Mucosa of gallbladder (tissue), 1 donor: ENCODE data around the gene TSTD1. TPM values are rescaled to one million over a fixed set of nuclear protein-coding genes. Genes with fewer than 3 reads are reported as not detected.
A peak's percentile ranks its signal among the peaks of the same experiment; 100 is the strongest.

ENCODE experiments used
- DNase-seq: peaks from one replicate; pipeline ENCODE4 v3.0.0-alpha.2; 2020; ENCODE audit warnings: low spot score
- total RNA-seq: library from RNA; stranded (reverse); gene quantifications from one replicate; pipeline ENCODE4 v1.2.1, GENCODE V29; 2021
- donor health status: DM: no; HTN: no; CAD: no.

The TSTD1 gene, protein sequence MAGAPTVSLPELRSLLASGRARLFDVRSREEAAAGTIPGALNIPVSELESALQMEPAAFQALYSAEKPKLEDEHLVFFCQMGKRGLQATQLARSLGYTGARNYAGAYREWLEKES
- 70.9 TPM for total RNA-seq

DNA sequence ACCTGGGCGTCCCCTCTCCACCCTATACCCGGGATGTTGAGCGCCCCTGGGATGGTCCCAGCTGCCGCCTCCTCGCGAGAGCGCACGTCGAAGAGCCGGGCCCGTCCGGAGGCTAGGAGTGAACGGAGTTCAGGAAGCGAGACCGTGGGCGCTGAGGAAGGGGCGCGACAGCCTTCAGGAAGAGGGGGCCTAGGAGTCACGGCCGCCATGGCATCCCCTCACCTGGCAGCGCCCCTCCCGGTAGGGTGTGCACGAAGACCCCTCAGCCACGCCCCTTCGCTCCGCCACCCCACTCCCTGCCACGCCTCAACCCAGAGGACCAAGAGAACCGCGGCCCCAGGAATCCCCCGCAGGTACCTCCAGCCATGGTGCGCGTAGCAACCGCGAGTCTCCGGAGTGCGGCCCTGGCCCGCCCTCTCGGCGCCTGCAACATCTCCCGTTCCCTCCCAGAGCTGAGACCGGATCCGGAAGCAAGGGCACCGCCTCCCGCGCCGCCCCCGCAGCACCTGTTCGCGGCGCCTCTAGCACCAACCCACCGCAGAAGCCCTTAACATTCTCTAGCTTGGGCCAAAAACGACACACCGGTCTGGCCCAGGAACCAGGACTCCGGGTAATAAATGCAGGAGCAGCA, at the start of gene TSTD1:
Gene TSTD1, minus strand, starts transcription at position 442 of the 631 bp plus-strand sequence. Its CDS starts 75 bp downstream, at position 367.
- peak; percentile 70 for DNase-seq

DNA sequence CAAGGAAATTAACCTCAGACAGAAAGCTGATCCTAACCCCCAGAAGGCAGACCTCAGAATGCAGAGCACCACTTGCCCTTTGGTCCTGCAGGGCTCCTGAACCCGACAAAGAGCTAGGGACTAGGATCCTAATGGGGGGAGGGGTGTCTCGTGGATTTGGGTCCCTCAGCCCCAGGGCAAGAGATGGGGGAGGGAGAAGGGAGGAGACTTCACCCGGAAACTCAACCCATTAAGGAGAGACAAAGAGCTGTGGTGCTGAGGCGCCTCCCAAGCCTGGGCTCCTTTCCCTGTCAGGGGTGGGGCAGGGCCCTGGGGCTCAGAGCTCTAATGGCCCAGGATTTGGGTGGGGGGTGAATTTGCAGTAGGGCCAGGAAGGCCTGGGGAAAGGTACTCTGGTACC, 47.7 kb upstream of the TSTD1 start:
- no peak for DNase-seq

- DNase-seq: no peak
These were observed 46.4 kb upstream of the TSTD1 start for GRCh38 chr1:161085165-161085564.

DNA sequence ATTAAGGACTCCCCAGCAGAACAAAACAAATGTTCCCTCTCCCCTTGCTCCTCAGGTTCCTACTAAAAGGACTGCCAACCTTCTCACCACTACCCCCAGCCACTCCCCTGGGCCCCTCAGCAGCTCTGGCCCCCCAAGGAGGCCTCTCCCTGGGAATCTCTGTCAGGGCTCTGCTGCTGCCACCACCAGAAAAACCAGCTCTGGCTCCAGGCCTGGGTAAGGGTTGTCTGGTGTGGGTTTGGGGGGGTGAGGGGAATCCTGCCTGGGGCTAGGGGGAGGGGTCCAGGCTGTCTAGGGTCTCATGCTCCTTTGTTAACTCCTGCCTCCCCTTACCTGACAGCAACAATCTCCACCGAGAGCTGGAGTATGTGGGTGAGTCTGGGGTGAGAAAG, 45.8 kb upstream of the TSTD1 start:
- DNase-seq: no peak

DNA sequence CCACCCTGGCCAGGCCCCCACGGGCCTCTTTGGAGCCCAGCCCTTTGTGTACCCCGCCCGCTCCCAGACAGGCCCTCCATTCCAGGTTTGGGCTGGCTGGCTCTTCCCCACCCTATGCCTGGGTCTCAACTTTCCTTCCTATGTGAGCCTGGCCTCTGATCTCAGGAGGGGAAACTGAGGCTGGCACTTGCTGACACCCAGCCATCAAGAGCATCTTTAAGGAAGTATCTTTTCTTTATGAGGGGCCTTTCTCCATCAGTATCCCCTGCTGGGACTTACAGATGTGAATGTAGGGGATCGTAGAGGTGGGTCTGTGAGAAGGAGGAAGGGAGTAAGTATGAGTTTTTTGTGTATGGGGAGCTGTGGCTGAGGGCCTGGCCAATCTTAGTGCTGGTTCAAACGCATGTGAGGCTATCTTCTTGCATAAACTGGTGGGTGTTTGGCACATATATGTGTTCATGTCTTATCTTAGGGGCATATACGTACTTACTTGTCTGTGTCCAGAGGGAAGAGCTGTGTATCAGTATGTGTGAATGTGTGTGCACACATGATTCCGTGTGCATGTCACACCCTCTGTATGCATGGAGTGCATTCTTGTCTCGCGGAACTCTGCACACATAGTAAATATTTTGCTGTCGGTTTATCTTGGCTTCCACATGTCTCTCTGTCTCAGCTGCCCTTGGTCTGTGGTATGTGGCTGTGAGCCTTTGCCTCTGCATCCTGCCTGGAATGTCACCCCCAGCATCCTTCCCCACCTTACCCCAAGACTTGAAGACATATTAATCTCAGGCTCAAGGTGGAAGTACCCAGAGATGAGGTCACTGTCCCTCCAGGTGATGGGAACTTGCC, 45.2 kb upstream of the TSTD1 start:
- no peak for DNase-seq

- peak; percentile 90 for DNase-seq
These were observed 44.4 kb upstream of the TSTD1 start for GRCh38 chr1:161082996-161083747.

DNA sequence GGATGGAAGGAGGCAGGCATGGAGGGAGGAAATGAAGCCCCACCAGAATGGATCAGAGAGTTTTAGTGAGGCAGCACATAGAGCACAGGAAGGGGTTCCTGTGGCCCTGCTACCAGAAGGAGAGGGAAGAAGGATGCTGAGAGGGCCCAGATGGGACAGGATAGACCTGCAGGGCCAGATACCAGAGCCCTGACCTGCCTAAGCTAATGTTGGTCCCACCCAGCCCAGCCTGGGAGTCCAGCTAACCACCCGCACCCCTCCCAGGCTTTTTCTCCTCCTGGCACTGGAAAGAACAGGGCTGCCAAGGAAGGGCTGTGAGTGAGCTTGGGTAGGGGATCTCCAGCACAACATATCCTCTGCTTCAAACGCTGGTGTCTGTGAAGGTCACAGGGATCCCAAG, 43.7 kb upstream of the TSTD1 start:
- DNase-seq: no peak

DNA sequence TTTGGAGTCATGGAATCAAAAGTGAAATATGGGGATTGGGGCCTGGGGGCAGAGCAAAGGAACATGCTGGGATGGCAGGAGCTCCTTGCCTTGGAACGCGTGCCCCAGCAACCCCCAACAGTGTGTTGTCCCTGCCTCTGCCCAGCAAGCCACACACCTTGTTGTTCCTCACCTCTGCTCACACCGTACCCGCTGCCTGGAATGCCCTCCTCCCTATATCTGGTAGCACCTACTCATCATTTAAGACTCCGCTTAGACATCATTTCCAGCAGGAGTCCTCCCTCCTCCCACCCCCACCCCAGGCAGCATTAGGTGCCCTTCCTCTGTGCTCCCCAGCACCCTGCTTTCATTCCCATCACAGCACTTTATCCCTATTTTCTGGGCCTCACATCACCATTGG, 42.8 kb upstream of the TSTD1 start:
- DNase-seq: no peak

DNA sequence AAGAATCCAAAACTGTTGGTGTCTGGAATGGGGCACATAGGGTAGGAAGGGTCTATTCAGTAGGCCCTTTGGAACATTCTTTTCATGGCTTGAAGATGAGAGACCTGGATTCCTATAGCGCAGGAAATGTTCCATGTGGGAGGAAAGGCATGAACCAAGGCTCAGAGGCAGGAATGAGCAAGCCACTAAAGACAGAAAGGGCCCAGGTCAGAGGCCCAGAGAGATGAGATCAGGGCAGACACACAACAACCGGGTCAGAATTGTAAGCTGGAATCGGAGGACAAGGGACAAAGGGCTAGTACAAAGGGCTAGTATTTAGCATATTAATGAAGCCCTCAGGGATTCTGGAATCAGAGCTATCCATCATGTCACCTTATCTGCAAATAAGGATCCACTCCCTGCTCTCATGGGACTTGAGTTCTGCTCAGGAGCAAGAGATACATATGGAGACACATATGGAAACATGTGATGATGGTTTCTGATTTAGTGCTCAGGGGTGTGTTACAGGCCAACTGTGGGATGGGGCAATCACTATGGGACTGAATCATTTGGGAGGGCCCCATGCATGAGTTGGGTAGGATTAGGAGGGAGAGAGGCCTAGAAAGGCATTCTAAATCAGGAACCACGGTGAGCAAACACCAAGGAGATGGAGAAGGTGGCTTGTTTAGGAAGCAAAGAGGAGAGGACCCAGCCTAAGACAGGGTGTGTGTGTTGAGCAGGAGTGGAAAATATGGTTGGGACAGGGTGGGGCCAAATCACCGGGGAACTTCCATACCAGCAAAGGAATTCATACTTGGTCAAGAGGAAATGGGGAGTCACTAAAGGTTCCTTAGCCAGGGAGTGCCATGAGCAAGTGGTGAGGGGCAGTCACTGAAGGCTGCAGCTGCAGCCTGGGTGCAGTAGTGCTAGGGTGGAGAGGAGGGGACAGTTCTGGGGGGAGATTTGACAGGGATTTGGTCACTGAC, 42.0 kb upstream of the TSTD1 start:
- no peak for DNase-seq

- DNase-seq: no peak
These were observed 40.8 kb upstream of the TSTD1 start for GRCh38 chr1:161079436-161080110.

DNA sequence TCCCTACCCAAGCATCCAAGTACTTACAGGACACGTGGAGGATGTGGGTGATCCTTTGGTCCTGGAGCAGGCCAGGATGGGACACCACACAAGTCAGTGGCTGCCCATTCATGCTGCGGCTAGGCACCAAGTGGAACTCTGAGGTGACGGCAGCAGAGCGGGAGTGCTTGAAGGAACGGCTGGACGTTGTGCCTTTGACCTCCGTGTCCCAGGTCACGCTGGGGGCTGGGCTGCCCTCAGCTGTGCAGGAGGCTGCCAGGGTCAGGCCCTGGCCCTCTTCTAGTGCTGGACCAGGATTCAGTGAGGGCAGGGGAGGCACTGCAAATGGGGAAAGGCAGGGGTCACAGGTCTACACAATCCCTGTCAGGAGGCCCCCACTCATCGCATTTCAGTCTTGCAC, 38.7 kb upstream of the TSTD1 start:
- no peak for DNase-seq

GRCh38 chr1:161076410-161076809, 37.6 kb upstream of the TSTD1 start:
- no peak for DNase-seq

DNA sequence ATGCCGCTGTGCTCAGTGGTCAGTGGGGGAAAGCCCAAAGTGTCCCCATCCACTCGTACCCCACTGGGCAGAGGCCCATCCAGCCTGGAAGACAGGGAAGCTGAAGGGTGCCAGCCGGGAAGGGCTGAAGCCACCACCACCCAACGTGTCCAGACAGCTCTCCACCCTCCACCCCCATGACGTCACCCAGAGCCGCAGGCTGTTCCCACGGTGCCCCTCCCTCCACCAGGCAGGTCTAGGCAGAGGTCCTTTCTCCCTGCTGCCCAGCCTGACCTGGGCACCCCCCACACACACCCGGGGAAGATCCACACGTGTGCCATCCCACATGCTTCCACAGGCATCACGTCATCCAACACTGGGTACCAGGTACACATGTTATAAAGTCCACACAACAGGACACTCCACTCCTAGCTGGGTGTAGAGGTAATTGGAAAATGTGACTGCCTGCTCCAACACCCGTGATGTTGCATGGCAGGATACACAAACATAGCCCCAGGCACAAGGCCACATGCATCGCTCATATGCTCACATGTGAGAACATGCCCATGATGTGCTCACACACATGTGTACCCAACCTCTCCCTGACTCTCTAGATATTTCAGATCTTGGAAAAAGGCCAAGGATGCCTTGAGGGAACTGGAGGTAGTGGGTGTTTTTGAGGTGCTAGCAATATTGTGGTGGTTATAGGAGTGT, 36.1 kb upstream of the TSTD1 start:
- no peak for DNase-seq

DNA sequence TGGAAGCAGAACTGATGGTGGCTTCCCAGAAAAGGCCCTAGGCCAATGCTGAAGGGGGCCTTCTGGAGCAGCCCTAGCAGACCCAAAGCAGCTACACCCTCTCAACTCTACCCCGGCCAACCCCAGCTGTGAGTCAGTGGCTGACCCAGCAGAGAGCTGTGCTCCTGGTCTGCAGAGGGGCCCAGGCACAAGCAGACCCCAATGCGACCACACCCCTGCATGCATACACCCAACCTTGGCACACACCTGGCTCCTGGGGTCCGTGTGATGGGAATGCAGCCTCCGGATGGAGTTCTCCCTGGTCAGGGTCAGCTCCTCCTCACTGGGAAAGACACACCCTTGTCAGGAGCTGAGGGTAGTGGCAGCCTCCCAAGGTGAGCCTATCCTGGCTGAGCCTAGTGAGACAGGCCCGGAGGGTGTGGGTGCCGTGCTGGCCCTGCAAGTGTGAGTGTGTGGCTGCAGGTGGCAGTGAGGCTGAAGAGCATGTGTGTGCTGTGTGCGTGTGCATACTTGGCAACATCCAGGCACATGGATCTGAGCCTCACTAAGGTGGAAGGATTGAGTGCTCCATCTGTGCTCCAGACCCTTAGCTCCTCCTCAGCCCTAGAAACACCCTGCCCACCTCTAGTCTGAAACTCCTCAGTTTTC, 34.8 kb upstream of the TSTD1 start:
- peak; percentile 54 for DNase-seq

GRCh38 chr1:161072751-161073449, 34.1 kb upstream of the TSTD1 start:
- no peak for DNase-seq

DNA sequence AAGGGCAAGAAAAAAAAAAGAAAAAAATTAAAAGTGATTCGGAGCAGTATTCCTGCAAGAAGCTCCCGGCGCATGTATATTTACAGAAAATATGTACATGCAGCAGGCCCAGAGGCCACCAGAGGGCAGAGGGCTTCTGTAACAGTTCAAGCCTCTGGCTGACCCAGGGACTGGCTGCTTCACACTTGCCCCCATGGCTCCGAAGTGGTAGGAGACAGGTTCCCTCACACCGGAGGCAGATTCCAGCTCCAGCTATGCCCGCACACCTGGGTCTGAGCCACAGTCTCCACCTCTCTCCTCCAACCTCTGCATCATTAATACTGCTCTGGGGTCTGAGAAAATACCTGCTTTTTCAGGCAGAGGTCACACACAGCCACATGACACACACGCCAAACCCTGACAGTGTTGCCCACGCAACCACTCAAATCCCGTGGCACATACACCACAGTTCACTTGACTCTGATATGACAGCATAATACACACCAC, 33.2 kb upstream of the TSTD1 start:
- DNase-seq: no peak

GRCh38 chr1:161070761-161071160, 32.0 kb upstream of the TSTD1 start:
- DNase-seq: no peak

- peak; percentile 68 for DNase-seq
These were observed 31.0 kb upstream of the TSTD1 start, which contains the start of gene ARHGAP30 for GRCh38 chr1:161069731-161070270. TSS of gene ARHGAP30 (minus strand) at chr1:161069891. CDS start at chr1:161069624, 267 bp downstream.
